NOMO-1 treated with DMSO at 0.1 percent for 48 hours (cell line): Measurements from ENCODE around the gene RPP38.

Experiments
- DNase-seq: peaks from one replicate; lab custom pipeline; 2025; ENCODE audit not compliant: unreplicated experiment; lab: John Stamatoyannopoulos, UW

Gene RPP38

GRCh38 chr10:15106352-15107013 is 9.3 kb downstream of the RPP38 start:
- DNase-seq: peak; percentile 48

DNA sequence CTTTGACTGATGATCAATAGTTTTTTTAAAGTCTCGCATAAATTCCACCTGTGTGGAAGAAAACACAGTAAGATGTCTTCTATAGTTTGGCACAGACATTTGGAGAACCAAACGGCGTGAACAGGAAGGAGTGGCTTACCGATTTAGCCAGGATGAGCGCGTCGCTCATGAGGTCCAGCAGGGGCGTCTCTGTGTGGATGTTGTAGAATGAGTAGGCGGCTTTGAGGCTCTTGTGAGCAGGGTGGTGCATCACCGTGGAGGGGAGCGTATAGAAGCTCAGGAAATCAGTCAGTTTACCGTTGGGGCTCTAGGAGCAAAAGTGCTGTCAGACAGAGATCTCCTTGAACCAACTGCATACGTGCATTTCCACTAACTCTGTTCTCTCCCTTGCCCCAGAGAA is 15.5 kb downstream of the RPP38 start:
- no peak for DNase-seq

DNA sequence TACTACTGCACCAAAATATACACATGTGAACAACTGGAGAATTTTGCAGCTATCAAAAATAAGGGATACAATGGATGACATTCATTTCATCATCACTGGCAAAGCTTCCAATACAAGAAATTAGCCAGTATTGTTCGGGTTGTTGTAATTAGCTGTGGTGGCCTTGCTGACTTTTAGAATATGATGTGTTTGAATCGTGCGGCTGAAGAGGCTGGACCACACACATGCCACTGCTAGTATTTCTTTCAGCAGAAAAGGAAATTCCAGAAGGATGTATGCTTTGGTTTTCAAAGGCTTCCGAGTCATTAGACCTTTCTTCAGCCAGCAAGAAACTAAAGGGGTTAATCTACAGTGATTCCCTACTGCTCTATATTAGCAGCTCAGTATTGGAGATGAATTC is 16.6 kb downstream of the RPP38 start:
- DNase-seq: no peak

GRCh38 chr10:15116225-15116624 is 19.1 kb downstream of the RPP38 start:
- no peak for DNase-seq

- peak; percentile 75 for DNase-seq
These were observed 21.5 kb downstream of the RPP38 start for GRCh38 chr10:15118615-15119014.

GRCh38 chr10:15120523-15120922 is 23.4 kb downstream of the RPP38 start:
- no peak for DNase-seq

GRCh38 chr10:15121707-15122106 is 24.6 kb downstream of the RPP38 start:
- no peak for DNase-seq

DNA sequence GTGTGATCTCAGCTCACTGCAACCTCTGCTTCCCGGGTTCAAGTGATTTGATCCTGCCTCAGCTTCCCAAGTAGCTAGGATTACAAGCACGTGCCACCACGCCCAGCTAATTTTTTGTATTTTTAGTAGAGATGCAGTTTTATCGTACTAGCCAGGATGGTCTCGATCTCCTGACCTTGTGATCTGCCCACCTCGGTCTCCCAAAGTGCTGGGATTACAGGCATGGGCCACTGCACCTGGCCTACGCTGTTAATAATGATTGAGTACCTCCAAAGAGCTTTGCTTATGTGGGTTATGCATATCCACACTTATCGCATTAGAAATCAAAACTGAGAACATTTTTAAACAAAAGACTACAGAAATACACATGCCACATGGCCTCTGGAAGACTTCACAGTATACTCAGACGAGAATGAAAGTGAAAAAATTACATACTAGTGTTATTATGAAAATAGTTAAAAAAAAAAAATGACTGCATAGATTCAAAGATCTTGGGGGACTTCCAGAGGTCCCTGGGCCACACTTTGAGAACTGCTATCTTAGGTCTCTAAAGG is 25.4 kb downstream of the RPP38 start:
- DNase-seq: no peak

DNA sequence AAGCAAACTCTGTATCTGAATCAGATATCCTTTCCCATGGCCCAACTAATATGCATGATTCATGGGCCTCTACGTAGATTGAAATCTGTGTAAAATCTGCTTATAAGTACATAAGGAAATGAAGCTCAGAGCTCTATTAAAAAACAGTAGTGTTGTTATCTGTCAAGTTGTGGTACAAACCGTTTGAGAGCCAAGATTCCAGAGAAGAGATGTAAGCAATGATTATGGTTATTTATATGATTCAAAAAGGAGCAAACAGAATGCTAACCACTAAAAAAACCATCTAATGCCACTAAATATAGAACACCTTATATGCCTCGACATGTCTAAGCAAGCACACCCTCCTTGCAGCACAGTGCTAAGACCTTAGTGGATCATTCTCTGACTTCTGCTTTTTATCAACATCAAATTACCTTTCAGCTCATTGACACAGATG is 26.6 kb downstream of the RPP38 start:
- no peak for DNase-seq

GRCh38 chr10:15124190-15124589 is 27.0 kb downstream of the RPP38 start:
- DNase-seq: no peak

- DNase-seq: no peak
These were observed 27.8 kb downstream of the RPP38 start for GRCh38 chr10:15124908-15125307.

- DNase-seq: no peak
These were observed 34.2 kb downstream of the RPP38 start for GRCh38 chr10:15131330-15131729.

DNA sequence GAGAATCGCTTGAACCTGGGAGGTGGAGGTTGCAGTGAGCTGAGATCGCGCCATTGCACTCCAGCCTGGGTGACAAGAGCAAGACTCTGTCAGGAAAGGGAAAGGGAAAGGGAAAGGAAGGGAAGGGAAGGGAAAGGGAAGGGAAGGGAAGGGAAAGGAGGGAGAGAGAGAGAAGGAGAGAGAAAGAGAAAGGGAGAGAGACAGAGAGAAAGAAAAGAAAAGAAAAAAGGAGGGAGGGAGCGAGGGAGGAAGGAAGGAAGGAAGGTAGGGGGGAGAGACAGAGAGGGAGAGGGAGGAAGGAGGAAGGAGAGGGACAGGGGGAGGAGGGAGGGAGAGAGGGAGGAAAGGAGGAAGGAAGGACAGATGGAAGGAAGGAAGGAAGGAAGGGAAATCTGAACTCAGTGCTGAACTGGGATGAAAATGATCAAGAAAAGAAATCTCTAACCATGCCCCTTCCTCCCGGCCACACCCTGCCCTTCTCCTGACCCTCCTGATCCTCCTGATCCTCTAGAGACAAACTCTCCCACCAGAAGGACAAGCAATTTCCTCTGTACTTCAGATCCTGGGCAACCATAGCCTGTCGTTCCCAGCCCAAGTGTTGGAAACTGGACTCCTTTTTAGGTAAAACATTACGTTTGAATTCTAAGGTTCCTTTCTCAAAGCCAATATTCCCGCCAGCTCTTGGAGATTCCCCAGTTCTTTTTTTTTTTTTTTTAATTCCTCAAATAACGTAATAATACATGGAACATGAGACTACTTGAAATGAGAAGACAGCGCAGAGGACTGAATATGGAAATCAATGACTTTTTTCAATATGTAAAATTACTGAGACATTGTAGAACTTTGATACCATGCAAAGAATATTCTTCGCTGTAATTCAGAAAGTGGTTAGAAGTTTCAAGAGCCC is 39.2 kb downstream of the RPP38 start:
- no peak for DNase-seq

DNA sequence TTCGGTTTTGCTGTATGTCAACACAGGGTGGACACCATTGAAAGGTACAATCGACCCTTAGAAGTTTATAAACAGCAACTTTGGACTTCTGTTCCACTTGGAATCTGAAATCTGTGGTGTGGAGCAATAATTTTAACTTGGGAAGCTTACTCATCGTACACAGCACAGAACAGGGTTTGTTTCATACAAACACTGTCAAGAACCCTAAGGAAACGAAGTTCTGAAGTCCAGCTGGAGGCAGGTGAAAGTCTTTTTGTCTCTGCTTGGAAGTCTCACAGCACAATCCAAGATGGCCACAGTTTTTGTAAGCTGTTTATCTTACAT is 39.8 kb downstream of the RPP38 start:
- DNase-seq: no peak

GRCh38 chr10:15137636-15138035 is 40.5 kb downstream of the RPP38 start:
- DNase-seq: peak; percentile 14

- DNase-seq: no peak
These were observed 43.5 kb downstream of the RPP38 start for GRCh38 chr10:15140698-15141097.

DNA sequence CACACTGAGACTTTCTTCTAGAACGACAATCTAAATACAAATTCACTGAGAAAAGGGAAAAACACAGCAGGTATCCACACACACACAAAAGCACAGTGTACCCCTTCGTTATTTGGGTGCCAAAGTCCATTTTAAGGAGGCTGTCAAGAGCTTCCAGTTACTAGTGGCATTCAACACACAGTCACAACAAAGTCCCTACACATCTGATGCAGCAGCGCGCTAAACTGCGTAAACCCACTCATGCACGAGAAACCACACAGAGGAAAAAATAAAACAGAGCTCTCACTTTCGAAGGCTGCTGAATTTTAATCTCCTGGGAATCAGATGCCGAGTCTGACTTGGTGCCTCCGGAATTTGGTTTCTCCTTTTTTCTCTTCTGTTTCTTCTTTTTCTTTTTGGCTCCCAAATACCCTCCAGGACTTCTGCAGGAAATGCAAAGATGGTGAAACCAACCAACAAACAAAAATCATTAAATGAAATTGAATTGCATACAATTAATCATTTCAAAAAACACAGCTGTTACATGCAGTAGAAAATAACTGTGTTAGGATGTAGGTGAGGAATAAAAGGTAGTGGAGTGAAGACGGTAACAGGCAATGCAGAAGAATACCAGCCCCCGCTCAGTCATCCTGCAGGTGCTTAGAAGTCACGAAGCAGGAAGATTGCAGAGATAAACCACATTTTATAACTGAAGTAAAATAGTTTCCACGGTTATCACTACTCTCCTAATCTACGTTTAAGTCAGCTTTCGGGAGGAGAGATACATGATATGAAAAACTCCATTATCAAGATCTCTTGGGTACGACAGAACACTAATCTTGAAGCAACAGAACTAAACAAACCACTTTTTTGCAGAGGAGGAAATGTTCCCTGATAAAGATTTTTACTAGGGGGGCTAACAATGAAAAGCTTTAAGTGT is 44.2 kb downstream of the RPP38 start:
- no peak for DNase-seq

- no peak for DNase-seq
These were observed 47.6 kb downstream of the RPP38 start for GRCh38 chr10:15144788-15145187.

DNA sequence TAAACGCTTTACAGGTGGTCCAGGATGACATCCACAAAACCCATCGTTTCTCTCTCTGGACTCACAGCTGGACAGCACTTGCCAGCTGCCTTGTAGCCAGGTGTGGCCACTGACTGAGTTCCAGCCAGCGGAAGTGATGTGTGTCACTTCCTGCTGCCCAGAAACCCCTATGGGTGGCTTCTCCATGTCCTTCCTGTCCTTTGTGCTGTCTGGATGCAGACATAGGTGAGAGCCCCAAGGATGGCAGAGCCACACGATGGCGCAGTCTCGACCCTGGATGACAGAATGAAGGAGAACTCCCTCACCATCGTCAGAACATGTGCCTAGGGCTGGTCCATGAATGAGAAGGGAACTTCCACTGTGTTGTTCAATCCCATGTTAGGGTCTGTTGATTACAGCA is 49.2 kb downstream of the RPP38 start:
- no peak for DNase-seq

GRCh38 chr10:15147594-15148392 is 50.6 kb downstream of the RPP38 start:
- DNase-seq: no peak
